K562 treated with DMSO at 1 percent for 48 hours (cell line): ENCODE measurements around the gene DPYSL3. TPM values are rescaled to one million over a fixed set of nuclear protein-coding genes. Genes with fewer than 3 reads are reported as not detected.

ENCODE experiments used
- total RNA-seq: library from RNA; unstranded; fragments of 300-600 nt; gene quantifications from 2 replicates; pipeline ENCODE4 v1.2.3, GENCODE V29; 2022; ENCODE audit warnings: low replicate concordance; ENCODE audit errors: extremely low read depth

DPYSL3 gene
- not detected in 2 replicates for total RNA-seq

GRCh38 chr5:147509710-147510651, at the start of gene DPYSL3:
Gene DPYSL3 (minus strand): TSS chr5:147510068. CDS start chr5:147509858, 210 bp downstream.

